HepG2 (cell line): ENCODE data around the gene MMP17. TPM values are rescaled to one million over a fixed set of nuclear protein-coding genes. Genes with fewer than 3 reads are reported as not detected.

ENCODE experiments used
- CBFB ChIP-seq: sonication (generic); formaldehyde crosslinking; IDR thresholded peaks from 2 replicates; pipeline ENCODE4 v1.4.0; 2020; ENCODE audit warnings: missing genetic modification reagents
- CCAR2 ChIP-seq: fragments of 200-400 bp; formaldehyde crosslinking; optimal IDR thresholded peaks from 2 replicates; pipeline ENCODE3; 2018; ENCODE audit warnings: low read depth, mild to moderate bottlenecking, low read length, moderate library complexity
- CHD2 ChIP-seq: IDR thresholded peaks from 2 replicates; pipeline ENCODE4 v1.6.1; 2011; ENCODE audit warnings: low read depth, low read length, improper control_type of control experiment
- HBP1 ChIP-seq: IDR thresholded peaks from 2 replicates; pipeline ENCODE4 v1.6.1; 2016; ENCODE audit warnings: low read depth, control low read depth
- HMGA1 ChIP-seq: sonication (generic); formaldehyde crosslinking; conservative IDR thresholded peaks from 2 replicates; pipeline ENCODE4 v1.4.0; 2020; ENCODE audit warnings: missing genetic modification reagents
- KAT2B ChIP-seq: fragments of 150-350 bp; IDR thresholded peaks from 2 replicates; pipeline ENCODE4 v1.6.1; 2014; ENCODE audit warnings: low read depth, low read length, borderline replicate concordance
- KLF6 ChIP-seq: IDR thresholded peaks from 2 replicates; pipeline ENCODE4 v1.8.0; 2016; ENCODE audit warnings: missing biosample characterization, missing genetic modification reagents
- KLF9 ChIP-seq: IDR thresholded peaks from 2 replicates; pipeline ENCODE4 v1.6.1; 2016; ENCODE audit warnings: low read depth
- MAF1 ChIP-seq: sonication (generic); formaldehyde crosslinking; IDR thresholded peaks from 2 replicates; pipeline ENCODE4 v1.5.0; 2020; ENCODE audit warnings: missing genetic modification reagents, borderline replicate concordance
- MEIS1 ChIP-seq: sonication (generic); formaldehyde crosslinking; IDR thresholded peaks from 2 replicates; pipeline ENCODE4 v1.9.0; 2021; ENCODE audit warnings: mild to moderate bottlenecking, missing genetic modification reagents, moderate library complexity, borderline replicate concordance
- NAIF1 ChIP-seq: sonication (generic); formaldehyde crosslinking; IDR thresholded peaks from 2 replicates; pipeline ENCODE4 v1.5.0; 2020; ENCODE audit warnings: mild to moderate bottlenecking, missing genetic modification reagents, borderline replicate concordance
- NCOA1 ChIP-seq: sonication (generic); formaldehyde crosslinking; IDR thresholded peaks from 2 replicates; pipeline ENCODE4 v1.9.0; 2021; ENCODE audit warnings: missing genetic modification reagents
- PAXIP1 ChIP-seq: sonication (generic); formaldehyde crosslinking; conservative IDR thresholded peaks from 2 replicates; pipeline ENCODE4 v1.4.0; 2020; ENCODE audit warnings: mild to moderate bottlenecking, missing genetic modification reagents, moderate library complexity
- RBM39 ChIP-seq: fragments of 200-400 bp; formaldehyde crosslinking; IDR thresholded peaks from one replicate; pipeline ENCODE4 v1.6.1; 2018; ENCODE audit warnings: antibody characterized with exemption, mild to moderate bottlenecking, low read depth, low read length; ENCODE audit not compliant: poor library complexity, severe bottlenecking
- SATB2 ChIP-seq: sonication (generic); formaldehyde crosslinking; IDR thresholded peaks from 2 replicates; pipeline ENCODE4 v1.5.0; 2020; ENCODE audit warnings: missing genetic modification reagents
- SRY ChIP-seq: sonication (generic); formaldehyde crosslinking; IDR thresholded peaks from 2 replicates; pipeline ENCODE4 v1.8.0; 2022; ENCODE audit warnings: mild to moderate bottlenecking, missing genetic modification reagents
- TBX3 ChIP-seq: fragments of 450-650 bp; IDR thresholded peaks from 2 replicates; pipeline ENCODE4 v1.6.1; 2017; ENCODE audit warnings: antibody characterized with exemption, mild to moderate bottlenecking, inconsistent platforms, borderline replicate concordance
- ZBTB14 ChIP-seq: sonication (generic); formaldehyde crosslinking; IDR thresholded peaks from 2 replicates; pipeline ENCODE4 v1.4.0; 2020; ENCODE audit warnings: missing genetic modification reagents
- ZNF30 ChIP-seq: sonication (generic); formaldehyde crosslinking; IDR thresholded peaks from 2 replicates; pipeline ENCODE4 v1.5.0; 2020; ENCODE audit warnings: mild to moderate bottlenecking, missing genetic modification reagents
- ZNF44 ChIP-seq: sonication (generic); formaldehyde crosslinking; IDR thresholded peaks from 2 replicates; pipeline ENCODE4 v1.5.1; 2020; ENCODE audit warnings: mild to moderate bottlenecking, missing genetic modification reagents
- ZNF468 ChIP-seq: sonication (generic); formaldehyde crosslinking; IDR thresholded peaks from 2 replicates; pipeline ENCODE4 v1.8.0; 2022; ENCODE audit warnings: mild to moderate bottlenecking, moderate library complexity, missing genetic modification reagents
- ZNF710 ChIP-seq: sonication (generic); formaldehyde crosslinking; IDR thresholded peaks from 2 replicates; pipeline ENCODE4 v1.5.0; 2020; ENCODE audit warnings: mild to moderate bottlenecking, missing genetic modification reagents, borderline replicate concordance
- ZNF720 ChIP-seq: sonication (generic); formaldehyde crosslinking; IDR thresholded peaks from 2 replicates; pipeline ENCODE4 v1.4.0; 2020; ENCODE audit warnings: missing genetic modification reagents
- ZNF740 ChIP-seq: sonication (generic); formaldehyde crosslinking; IDR thresholded peaks from 2 replicates; pipeline ENCODE4 v1.4.0; 2020; ENCODE audit warnings: missing genetic modification reagents
- polyA plus RNA-seq, 8 experiments: library from polyadenylated mRNA; depleted of rRNA in 3 of 8; stranded (reverse) in 7 of 8; unstranded in 1 of 8; fragments of >200 nt; fragmentation: Illumina TruSeq in 4 of 8; extraction: Trizol in 4 of 8; gene quantifications; 2 replicates each; pipeline versions ENCODE4 v1.2.1 to v1.2.3, GENCODE V29; 2011 to 2016; ENCODE audit warnings: low read depth in 4 of 8, missing spikeins in 1 of 8, mixed read lengths in 1 of 8; ENCODE audit not compliant: insufficient read depth in 1 of 8
- total RNA-seq, 5 experiments: library from RNA; depleted of rRNA; stranded (reverse); fragments of >200 nt; fragmentation: Illumina TruSeq; extraction: Trizol; gene quantifications; 2 replicates each; pipeline ENCODE4 v1.2.3, GENCODE V29; 2016; ENCODE audit warnings: low read depth in 1 of 5

The MMP17 gene
- total and polyA plus RNA-seq, 2 of the 13 experiments (the other 11 are each of a cell fraction or from before 2014, with no cell fraction given), result 0.55 to 0.80 TPM

- TF ChIP-seq ZNF740, result peak; percentile 11; the same call in 1 of the 2 replicates
- no peak for TF ChIP-seq CHD2
- TF ChIP-seq HBP1, result no peak
- peak; percentile 60; the same call in 1 of the 2 replicates for TF ChIP-seq ZNF710 (CRISPR knock-in tag)
- TF ChIP-seq ZNF44 (CRISPR knock-in tag), result no peak
- no peak for TF ChIP-seq KAT2B
- TF ChIP-seq TBX3, result no peak
- no peak for TF ChIP-seq NAIF1 (CRISPR knock-in tag)
- TF ChIP-seq CBFB (CRISPR knock-in tag), result no peak
- peak; percentile 79 for TF ChIP-seq PAXIP1 (CRISPR knock-in tag)
- TF ChIP-seq KLF9, result no peak
- no peak for TF ChIP-seq ZNF468
- no peak for TF ChIP-seq ZNF30 (CRISPR knock-in tag)
- no peak for TF ChIP-seq SRY (CRISPR knock-in tag)
- no peak for TF ChIP-seq HMGA1 (CRISPR knock-in tag)
- no peak for TF ChIP-seq MEIS1 (CRISPR knock-in tag)
- TF ChIP-seq SATB2 (CRISPR knock-in tag), result no peak
- TF ChIP-seq ZNF720 (CRISPR knock-in tag), result no peak
- TF ChIP-seq CCAR2, result peak; percentile 56
- no peak for TF ChIP-seq ZBTB14
- no peak for TF ChIP-seq RBM39
- no peak for TF ChIP-seq NCOA1 (CRISPR knock-in tag)
- TF ChIP-seq MAF1, result no peak
- TF ChIP-seq KLF6 (CRISPR knock-in tag), result 0 out of 2 replicates have a peak, but pooled peaks have one; percentile 20
Observed at GRCh38 chr12:131862084-131862441, 33.9 kb downstream of the MMP17 start (continued).
